Loucy (cell line): ENCODE data around the gene C1orf159.

Experiments used
- CTCF ChIP-seq: fragments of 200-600 bp; sonication (generic); conservative IDR thresholded peaks from 2 replicates; pipeline ENCODE4 v1.5.1; 2014; ENCODE audit warnings: mild to moderate bottlenecking, antibody characterized with exemption, low read length
- EZH2phosphoT487 ChIP-seq: fragments of 200-600 bp; IDR thresholded peaks from 2 replicates; pipeline ENCODE4 v1.6.1; 2018; ENCODE audit warnings: antibody characterized with exemption, mild to moderate bottlenecking, moderate library complexity, borderline replicate concordance

- TF ChIP-seq CTCF (no peak), EZH2phosphoT487 (no peak)
These were observed 67.1 kb downstream of the C1orf159 start for GRCh38 chr1:1048765-1049164.
